NCI-H2171 (cell line): ENCODE measurements around the gene SMCO4.
"Not testable (repeated sequence)": the region's sequence is repeated elsewhere in the genome, so short reads cannot be mapped to it uniquely, and the experiment has no call there.

Experiments used
- DNase-seq: peaks from one replicate; lab custom pipeline; 2025; lab: John Stamatoyannopoulos, UW

Gene SMCO4

DNA sequence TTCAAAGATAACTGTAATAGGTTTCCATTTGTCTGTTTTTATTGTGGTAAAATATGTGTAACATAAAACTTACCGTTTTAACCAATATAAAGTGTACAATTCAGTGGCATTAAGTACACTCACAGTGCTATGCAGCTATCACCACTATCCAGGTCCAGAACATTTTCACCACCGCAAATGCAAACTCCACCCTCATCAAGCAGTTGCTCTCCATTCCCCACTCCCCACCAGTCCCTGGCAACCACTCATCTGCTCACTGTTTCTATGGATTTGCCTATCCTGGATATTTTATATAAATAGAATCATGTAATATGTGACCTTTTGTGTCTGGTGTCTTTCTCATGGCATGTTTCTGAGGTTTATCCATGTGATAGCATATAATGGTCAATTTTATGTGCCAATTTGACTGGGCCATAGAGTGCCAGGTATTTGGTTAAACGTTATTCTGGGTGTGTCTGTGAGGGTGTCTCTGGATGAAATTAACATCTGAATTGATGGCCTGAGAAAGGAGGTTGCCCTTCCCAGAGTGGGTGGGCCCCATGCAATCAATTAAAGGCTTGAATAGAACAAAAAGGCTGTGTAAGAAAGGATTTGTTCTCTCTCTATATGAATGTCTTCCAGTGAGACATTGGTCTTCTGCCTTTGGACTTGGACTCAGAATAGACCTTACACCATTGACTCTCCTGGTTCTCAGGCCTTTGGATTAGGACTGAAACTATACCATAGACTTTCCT is 17.2 kb upstream of the SMCO4 start:
- no peak for DNase-seq

DNA sequence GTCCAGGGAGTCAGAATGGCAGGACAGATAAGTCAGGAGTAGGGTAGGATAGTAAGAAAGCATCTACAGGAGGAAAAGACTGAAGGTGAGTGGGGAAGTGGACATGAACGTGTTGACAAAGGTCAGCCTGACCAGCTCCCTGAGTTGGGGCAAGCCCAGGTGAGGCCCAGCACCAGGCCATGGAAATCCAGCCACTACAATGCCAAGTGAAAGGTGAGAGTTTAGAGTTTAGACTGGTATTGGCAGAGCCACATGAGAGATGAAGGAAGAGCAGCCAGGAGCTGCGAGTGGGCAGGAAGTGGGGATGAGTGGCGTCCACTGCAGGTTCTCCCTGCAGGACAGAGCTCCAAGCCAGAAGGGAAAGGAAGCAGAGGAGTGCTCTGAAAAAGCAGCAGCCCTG is 16.5 kb upstream of the SMCO4 start:
- DNase-seq = no peak

DNA sequence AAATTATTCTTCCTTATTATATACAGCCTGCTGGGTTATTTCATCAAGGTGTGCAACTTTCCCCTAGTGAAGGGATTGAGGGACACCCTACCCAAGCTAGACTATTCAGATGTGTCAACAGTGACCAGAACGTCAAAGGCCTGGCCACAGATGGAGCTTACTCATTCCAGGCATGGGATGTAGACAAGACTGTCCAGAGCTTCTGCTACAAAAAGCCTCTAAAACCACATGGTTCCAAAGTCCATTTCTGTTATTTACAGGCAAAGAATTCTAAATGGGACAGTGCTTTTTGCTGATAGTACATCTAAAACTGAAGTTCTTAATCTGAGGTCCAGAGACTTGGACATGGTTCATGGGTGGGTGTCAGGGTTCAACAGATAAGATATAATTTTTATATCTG is 9.7 kb upstream of the SMCO4 start:
- DNase-seq = no peak

DNA sequence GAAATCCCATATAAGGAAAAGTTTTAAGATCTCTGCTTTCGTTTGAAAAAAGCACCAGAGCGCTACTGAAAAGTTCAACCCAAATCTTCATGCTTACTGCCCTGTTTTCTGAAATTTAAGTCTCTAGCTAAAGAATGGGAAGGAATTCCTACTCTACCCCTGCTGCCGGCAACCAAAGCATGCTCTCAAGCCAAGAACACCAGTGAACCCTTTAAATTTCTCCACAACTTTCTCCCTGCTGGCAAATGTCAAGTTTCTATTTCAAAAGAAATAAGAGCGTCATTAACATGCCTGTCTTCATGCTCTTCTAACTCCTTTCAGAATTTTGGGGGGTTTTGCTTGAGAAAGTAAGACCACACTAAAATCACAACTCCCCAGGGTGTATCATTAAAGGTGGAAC is 6.8 kb upstream of the SMCO4 start:
- no peak for DNase-seq

DNA sequence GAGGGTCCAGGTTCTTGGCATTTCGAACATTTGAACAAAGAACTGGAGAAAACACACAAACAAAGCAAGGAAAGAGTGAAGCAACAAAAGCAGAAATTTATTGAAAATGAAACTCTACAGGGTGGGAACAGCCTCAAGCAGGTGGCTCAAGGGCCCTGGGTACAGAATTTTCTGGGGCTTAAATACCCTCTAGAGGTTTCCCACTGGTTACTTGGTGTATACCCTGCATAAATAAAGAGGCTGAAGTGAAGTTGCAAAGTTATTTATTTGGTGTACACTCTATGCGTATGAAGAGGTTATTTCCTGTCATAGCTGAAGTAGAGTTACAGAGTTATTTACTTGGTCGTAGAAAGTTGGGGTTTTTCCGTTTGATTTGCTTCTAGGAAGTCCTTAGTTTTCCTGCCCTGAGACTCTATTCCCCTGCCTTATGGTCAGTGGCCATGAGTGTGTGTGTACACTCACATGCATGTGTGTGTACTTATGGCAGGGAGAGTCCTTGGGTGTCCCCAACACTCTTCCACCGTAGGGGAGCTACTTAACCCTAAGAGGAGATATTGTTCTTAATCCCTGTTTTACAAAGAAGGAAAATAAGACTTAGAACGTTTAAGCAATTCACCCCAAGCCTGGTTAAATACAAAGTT is 5.6 kb upstream of the SMCO4 start:
- DNase-seq = no peak

DNA sequence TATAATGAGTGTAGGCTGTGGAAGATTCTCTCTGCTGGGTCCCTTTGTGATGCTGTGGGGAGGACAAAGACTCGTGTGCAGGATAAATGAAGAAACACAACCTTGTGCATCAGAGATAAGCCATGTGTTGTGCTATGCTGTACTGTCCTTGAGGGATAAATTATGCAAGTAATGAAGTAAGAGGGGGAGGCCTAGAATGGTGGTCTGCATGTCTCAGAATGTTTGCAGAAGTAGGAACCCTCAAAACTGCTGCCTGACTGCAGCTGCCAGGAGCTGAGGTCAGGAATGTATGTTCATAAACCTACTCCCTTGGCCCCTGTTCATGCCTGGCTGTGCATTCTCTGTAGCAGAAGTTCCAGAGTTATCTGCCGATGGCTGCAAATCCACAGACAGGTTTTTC is 4.6 kb upstream of the SMCO4 start:
- DNase-seq = no peak

DNA sequence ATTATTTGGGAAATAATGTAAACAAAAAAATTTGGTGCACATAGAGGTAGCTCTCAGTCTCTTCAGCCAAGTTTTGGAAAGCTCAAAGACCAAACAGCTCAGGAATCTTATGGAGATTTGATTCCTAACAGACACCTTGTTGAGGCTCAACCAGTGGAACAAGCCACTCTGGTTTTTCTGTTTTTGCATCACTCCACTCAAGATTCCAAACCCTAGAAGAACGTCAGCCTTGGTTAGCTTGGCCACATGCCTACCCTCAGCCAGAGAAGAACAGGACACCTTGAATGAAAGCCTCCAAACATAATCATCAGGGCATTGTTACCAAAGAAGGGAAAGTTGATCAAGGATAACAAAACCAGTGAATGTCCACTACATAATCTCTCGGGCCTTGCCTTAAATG is 3.8 kb upstream of the SMCO4 start:
- DNase-seq = no peak

DNA sequence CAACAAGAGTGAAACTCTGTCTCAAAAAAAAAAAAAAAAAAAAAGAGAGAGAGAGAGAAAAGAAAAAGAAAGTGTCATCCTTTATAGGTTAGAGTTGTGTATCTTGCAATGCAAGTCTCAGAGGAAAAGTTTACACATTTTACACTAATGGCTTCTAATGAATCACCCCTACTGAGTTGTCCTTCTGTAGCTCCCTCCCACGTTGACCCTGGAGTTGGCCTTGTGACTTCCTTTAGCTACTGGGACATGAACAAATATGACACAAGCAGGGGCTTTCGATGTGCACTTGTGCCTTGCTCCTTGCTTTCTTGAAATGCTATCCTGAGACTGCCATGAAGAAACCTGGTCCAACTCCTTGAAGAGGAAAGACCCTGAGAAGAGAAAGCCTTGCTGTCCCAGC is 2.4 kb upstream of the SMCO4 start:
- no peak for DNase-seq

DNA sequence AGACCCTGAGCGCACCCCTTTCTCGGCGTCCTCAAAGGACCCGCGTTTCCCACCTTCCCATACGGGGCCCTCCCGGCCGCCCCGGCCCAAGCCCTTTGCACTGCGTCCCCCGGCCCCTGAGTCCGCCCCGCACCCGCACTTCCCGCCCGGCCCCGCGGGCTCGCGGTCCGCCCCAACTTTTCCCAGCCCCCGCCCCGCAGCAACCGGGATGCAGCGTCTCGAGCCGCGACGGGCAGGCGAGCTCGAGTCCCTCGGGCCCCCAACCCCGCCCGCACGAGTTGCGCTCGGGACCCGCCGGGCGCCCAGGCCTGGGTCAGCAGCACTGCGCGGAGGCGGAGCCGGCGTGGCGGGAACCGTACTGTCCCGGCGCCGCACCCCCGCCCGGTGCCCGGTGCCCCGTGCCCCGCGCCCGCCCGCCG is 371 bp downstream of the SMCO4 start:
- DNase-seq = no peak

DNA sequence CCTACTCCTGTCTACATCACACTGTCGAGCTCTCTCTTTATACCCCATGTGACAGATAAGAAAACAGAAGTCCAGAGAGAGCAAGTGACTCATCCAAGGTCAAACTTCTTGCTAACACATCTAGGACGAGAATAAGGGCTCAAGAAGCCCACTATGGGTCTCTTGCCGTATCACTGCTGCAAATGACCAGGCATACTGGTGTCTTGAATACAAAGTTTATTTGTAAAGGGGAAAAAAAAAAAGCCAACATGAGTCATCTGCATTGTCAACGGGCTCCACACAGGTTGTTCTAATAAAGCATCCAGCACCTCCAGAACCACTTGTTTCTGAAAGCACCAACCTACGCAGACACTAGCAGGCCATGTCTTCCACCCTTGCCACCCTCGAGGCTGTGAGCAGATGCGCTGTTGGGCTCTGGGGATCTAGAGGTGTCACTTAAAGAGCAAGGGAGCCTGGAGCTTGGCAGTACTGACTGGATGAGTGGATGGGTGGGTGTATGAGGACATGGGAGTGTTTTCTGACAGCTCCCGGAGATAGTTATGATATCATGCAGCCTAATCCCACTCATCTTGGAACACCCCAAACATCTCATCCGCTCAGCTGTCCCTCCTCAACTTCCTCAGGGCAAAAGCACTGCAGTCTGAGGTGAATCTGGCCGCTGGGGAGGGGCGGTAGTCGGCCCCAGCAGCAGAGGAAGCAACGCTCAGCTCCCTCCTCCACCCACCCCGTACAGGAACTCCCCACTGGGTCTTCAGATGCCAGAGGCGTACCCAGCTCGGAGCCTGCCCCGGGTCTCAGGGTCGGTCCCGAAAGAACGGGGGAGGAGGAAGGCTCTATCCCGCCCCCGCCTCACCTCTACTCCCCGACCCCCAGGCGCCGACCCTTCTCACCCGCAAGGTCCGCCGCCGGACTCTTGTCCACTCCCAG is 1.0 kb downstream of the SMCO4 start:
- no peak for DNase-seq

DNA sequence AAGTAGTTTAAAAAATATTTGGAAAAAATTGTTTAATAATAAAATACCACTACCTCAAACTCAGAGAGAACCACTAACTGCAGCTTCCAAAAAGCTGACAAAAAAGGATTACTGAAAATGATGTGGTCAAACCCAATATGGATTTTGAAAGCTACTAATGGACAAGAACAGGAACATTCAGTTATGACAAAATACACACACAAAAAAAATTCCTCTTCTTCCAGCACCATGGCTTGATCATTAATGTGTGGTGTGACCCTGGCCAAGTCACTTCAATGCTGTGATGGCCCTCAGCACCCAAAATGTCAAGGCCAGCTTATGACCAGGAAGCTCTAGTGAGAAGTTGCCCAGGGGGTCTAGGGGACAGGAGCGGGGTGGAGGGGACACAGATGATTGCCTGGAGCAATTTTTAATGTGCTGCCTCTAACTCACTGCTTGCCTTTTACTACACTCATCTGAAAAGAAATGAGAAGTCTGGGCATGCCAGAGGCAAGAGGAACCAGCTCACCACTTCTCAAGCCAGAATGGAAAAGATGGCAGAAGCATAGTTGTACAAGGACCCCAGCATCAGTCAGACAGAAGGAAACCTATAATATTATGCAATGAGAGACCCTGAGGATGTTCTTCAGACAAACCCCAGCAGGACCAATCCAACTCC is 2.2 kb downstream of the SMCO4 start:
- no peak for DNase-seq

DNA sequence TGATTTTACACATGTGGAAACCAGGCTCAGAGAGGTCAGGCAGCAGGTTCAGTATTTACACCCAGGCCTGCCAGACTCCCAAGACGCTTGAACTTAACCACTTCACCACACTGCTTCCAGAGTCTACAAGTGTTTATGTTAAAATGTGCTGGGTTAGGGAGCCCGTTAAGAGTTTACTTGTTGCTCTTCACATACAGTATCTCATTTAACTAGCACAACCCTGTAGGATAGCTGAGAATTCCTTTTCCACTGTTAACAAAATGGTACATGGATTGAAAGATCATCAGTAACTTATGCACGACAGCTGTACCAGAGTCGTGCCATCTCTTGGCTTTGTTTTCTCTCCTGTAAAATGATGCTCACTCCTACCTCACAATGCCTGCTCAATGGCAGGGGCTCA is 2.9 kb downstream of the SMCO4 start:
- no peak for DNase-seq

DNA sequence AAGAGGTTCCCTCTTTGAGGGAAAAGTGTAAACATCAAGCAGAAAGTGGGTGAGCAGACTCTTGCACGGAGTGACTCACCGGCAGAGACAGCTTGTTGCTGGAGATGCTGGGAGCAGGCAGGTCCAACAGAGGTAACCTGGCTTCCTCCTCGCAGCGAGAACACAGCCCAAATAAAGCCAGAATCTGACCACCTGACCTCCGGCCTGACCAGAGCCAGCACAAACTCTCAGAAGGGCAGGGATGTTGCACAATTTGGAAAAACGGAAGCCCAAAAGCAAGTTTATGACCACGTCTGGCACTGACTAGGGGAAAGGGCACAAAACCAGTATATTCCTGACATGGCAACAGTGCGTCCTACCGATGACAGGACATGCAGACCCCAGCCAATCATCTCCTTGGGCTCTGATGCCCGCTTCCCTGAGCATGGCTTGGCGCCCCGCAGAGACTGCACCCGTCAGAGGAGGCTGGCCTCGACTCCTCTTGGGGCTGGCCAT is 5.4 kb downstream of the SMCO4 start:
- DNase-seq = no peak

DNA sequence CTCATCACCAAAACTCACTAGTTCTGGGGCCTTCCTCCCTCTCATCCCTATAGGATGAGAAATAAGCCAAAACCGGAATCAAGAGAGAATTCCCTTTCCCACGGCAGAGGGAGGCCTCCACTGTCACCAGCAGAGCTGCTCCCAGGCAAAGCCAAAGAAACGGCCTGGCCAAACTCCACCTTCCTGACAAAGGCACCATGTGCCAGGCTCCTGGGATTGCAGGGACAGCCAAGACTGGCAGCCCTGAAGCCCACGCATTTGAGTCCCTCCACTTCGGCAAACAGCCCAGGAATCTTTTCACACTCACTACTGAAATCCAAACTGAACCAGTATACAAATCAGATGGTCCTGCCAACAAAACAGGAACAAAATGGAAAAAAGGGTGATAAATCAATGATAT is 6.1 kb downstream of the SMCO4 start:
- DNase-seq = no peak

DNA sequence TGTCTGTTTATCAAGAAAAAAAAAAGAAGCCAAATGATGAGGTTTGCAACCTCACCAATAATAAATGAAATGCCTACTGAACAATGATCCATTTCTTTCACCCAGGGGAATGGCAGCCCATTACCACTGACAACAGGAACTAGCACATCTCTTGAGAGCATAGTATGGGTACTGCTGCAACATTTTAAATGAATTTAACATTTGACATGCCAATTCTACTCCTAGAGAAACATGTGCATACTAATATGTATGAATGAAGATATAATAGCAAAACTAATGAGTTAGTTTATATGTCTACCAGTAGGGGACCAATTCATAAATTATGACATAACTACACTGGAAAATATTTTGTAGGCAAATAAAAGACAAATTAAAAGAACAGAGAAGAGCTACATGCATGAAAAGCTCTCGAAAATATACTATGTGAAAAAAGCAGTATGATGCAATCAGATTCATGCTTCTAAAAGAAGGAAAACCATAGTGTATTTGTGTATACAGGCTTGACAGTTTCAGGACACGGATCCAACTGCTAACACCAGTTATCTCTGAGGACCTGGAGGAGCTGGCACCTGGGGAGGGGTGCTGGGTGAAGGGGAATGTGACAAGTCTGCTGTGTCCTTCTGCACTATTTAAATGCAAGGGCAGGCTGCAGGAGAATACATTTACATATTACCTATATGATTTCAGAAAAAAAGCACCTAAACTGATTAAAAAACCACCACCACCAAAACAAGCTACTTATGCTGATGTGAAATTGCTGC is 6.9 kb downstream of the SMCO4 start:
- DNase-seq = no peak

DNA sequence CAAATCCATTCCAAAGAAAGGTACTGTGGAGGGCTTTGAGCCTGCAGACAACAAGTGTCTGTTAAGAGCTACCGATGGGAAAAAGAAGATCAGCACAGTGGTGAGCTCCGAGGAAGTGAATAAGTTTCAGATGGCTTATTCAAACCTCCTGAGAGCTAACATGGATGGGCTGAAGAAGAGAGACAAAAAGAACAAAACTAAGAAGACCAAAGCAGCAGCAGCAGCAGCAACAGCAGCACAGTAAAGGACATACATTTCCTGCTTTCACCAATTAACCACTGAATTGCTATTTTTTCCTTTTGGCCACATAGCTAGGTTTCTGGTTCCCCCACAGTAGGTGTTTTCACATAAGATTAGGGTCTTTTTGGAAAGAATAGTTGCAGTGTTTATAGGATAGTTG is 7.6 kb downstream of the SMCO4 start:
- DNase-seq = not testable (repeated sequence)

DNA sequence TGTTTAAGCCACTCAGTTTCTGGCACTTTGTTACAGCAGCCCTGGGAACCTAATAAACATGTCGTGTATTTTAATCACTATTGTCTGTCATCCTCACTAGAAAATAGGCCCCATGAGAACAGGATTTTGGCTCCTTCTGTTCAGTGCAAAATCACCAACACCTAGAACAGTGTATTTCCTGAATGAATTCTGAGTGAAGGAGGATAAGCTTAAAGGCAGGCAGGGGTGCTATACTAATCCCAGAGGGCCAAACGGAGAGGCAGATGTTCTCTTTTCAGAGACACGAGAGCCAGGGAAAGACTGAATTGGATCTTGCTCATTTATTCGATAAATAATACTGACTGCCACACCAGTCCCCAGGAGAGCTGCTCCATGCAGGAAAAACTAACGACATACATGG is 10.4 kb downstream of the SMCO4 start:
- no peak for DNase-seq

DNA sequence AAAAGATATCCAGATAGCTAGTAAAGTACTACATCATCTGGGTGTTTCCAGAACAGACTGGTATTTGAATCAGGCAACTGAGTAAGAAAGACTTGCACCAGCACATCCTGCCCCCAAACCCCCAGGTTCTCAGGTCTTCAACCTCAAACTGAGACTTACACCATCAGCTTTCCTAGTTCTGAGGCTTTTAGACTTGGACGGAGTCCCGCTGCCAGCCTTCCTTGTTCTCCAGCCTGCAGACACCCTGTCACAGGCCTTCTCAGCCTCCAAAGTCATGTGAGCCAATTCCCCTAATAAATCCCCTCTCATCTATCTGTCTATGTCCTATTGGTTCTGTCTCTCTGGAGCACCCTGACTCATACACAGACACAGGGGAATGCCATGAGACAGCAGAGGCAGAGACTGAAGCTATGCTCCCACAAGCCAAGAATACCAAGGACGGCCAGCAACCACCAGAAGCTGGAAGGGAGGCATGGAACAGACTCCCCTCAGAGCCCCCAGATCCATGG is 10.9 kb downstream of the SMCO4 start:
- no peak for DNase-seq

DNA sequence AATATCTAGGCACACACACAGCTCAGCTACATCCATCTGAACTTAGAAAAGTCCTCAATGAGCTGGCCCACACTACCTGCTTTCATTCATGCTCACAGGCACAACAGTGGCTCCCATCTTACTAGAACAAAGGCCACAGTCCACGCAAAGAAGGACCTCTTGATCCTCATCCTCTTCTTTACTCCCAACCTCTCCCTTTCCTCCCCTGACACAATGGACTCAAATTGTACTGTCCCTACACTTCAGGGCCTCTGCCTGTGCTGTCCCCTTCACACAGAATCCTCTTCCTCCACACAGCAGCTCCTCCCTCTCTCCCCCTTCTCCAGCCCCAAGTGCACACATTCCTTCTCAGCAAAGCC is 12.7 kb downstream of the SMCO4 start:
- no peak for DNase-seq

DNA sequence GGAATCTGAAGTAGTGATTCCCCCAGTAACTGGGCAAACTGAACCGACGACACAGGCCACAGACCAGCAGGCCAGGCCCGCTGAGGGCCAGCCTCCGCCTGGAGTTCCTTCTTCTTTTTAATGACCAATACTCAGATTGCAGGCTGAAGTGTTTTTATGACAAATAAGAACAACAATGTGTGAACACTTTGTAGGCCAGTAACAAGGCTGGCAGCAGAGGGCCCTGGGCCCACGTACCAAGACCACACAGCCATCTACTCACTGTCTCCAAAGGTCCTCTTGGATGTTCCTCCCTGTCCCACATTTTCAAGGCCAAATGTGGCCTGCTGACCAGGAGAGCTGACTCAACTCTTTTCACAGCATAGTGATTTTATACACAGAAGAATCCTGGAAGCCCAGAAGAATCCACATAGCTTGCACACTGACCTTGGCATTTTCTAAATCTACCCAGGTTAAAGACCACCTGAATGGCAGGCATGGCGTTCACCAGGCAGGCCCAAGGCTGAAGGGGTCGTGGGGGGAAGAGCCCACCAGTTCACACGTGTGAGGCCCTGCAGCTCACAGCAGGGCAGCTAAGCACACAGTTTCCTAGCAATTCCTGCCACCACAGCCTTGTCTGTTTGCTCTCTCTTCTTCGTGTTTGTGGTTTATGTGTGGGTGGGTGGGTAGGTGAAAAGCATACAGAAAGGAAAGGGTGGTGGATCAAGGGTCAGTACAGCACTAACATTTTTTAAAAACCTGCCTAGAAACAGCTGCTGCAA is 13.3 kb downstream of the SMCO4 start:
- no peak for DNase-seq
